Osteoblast (primary cell): ENCODE data around the gene ALAS1. TPM values are rescaled to one million over a fixed set of nuclear protein-coding genes. Genes with fewer than 3 reads are reported as not detected.
A peak's percentile ranks its signal among the peaks of the same experiment; 100 is the strongest.

Source experiments
- DNase-seq: peaks from one replicate; pipeline ENCODE4 v3.0.0; 2011; ENCODE audit warnings: low spot score, mixed read lengths; ENCODE audit not compliant: insufficient read length; ENCODE audit errors: missing footprints
- H2AFZ ChIP-seq: 2 replicates; pipeline ENCODE4 v1.6.0; 2011; ENCODE audit warnings: mild to moderate bottlenecking, low read length
- H3K27ac ChIP-seq: 2 replicates; pipeline ENCODE4 v1.5.1; 2011; ENCODE audit warnings: mild to moderate bottlenecking, low read depth, low read length, moderate library complexity
- H3K27me3 ChIP-seq: 2 replicates; pipeline ENCODE4 v1.6.0; 2012; ENCODE audit warnings: mild to moderate bottlenecking, control low read depth, inconsistent platforms, low read length, moderate library complexity; ENCODE audit not compliant: insufficient read depth
- H3K36me3 ChIP-seq: 2 replicates; pipeline ENCODE4 v1.5.1; 2011; ENCODE audit warnings: mild to moderate bottlenecking, low read length, control low read depth, moderate library complexity; ENCODE audit not compliant: insufficient read depth
- H3K4me1 ChIP-seq: 2 replicates; pipeline ENCODE4 v1.5.1; 2011; ENCODE audit warnings: mild to moderate bottlenecking, low read length, control low read depth, moderate library complexity; ENCODE audit not compliant: insufficient read depth
- H3K4me2 ChIP-seq: 2 replicates; pipeline ENCODE4 v1.6.0; 2011; ENCODE audit warnings: mild to moderate bottlenecking, low read length; ENCODE audit not compliant: insufficient read depth
- H3K4me3 ChIP-seq: fragments of 200-600 bp; sonication (generic); 3 replicates; pipeline ENCODE4 v1.5.1; 2012; ENCODE audit warnings: mild to moderate bottlenecking, low read length, inconsistent platforms; ENCODE audit not compliant: insufficient read depth
- H3K79me2 ChIP-seq: 2 replicates; pipeline ENCODE4 v1.6.0; 2012; ENCODE audit warnings: mild to moderate bottlenecking, low read length, control low read depth, inconsistent platforms; ENCODE audit not compliant: insufficient read depth
- H3K9me3 ChIP-seq: 2 replicates; pipeline ENCODE4 v1.5.1; 2011; ENCODE audit warnings: low read depth, low read length, control low read depth
- H4K20me1 ChIP-seq: 2 replicates; pipeline ENCODE4 v1.6.0; 2012; ENCODE audit warnings: mild to moderate bottlenecking, low read length, control low read depth; ENCODE audit not compliant: insufficient read depth
- CTCF ChIP-seq: IDR thresholded peaks from 2 replicates; pipeline ENCODE4 v1.5.1; 2011; ENCODE audit warnings: mild to moderate bottlenecking, low read depth, low read length, moderate library complexity; ENCODE audit errors: extremely low read depth
- total RNA-seq: library from RNA; depleted of rRNA; stranded (reverse); fragments of >200 nt; gene quantifications from 2 replicates; pipeline ENCODE4 v1.2.3, GENCODE V29; 2012

Gene ALAS1
- total RNA-seq, 1 donor = 39.1 TPM

GRCh38 chr3:52213005-52213404 is 15.0 kb downstream of the ALAS1 start:
- H3K4me3 ChIP-seq = no peak overlapping the region
- peak; percentile 27 for DNase-seq
- H3K9me3 ChIP-seq = no peaks in the 10 kb centered on the region
- no peak overlapping the region for H3K27ac ChIP-seq
- H4K20me1 ChIP-seq = peaks cover 3% of the 10 kb centered on the region
- H3K36me3 ChIP-seq = peaks cover 73% of the 10 kb centered on the region
- H3K27me3 ChIP-seq = no peaks in the 10 kb centered on the region
- no peak overlapping the region for H3K4me2 ChIP-seq
- peaks cover 9% of the 10 kb centered on the region for H3K4me1 ChIP-seq
- no peak overlapping the region for H2AFZ ChIP-seq
- TF ChIP-seq CTCF = no peak
- H3K79me2 ChIP-seq = no peaks in the 10 kb centered on the region

- H4K20me1 ChIP-seq = peaks cover 3% of the 10 kb centered on the region
- H3K27ac ChIP-seq = no peak overlapping the region
- no peak for TF ChIP-seq CTCF
- peaks cover 64% of the 10 kb centered on the region for H3K36me3 ChIP-seq
- no peak for DNase-seq
- H3K4me2 ChIP-seq = no peak overlapping the region
- H3K79me2 ChIP-seq = no peaks in the 10 kb centered on the region
- no peaks in the 10 kb centered on the region for H3K27me3 ChIP-seq
- H3K4me1 ChIP-seq = peaks cover 9% of the 10 kb centered on the region
- no peak overlapping the region for H3K4me3 ChIP-seq
- H2AFZ ChIP-seq = no peak overlapping the region
- no peaks in the 10 kb centered on the region for H3K9me3 ChIP-seq
These were observed 15.9 kb downstream of the ALAS1 start for GRCh38 chr3:52213901-52214300.

- H3K27ac ChIP-seq = no peak overlapping the region
- no peak for DNase-seq
- H4K20me1 ChIP-seq = peaks cover 3% of the 10 kb centered on the region
- H3K27me3 ChIP-seq = no peaks in the 10 kb centered on the region
- H3K9me3 ChIP-seq = no peaks in the 10 kb centered on the region
- H2AFZ ChIP-seq = no peak overlapping the region
- no peak overlapping the region for H3K4me2 ChIP-seq
- TF ChIP-seq CTCF = no peak
- H3K4me1 ChIP-seq = peaks cover 9% of the 10 kb centered on the region
- peaks cover 52% of the 10 kb centered on the region for H3K36me3 ChIP-seq
- no peaks in the 10 kb centered on the region for H3K79me2 ChIP-seq
- no peak overlapping the region for H3K4me3 ChIP-seq
These were observed 17.4 kb downstream of the ALAS1 start for GRCh38 chr3:52215351-52215750.

GRCh38 chr3:52216585-52217408 is 18.8 kb downstream of the ALAS1 start:
- no peak overlapping the region for H2AFZ ChIP-seq
- H3K27ac ChIP-seq = no peak overlapping the region
- no peaks in the 10 kb centered on the region for H3K27me3 ChIP-seq
- peaks cover 3% of the 10 kb centered on the region for H4K20me1 ChIP-seq
- no peaks in the 10 kb centered on the region for H3K9me3 ChIP-seq
- no peak overlapping the region for H3K4me3 ChIP-seq
- no peaks in the 10 kb centered on the region for H3K79me2 ChIP-seq
- peak overlapping the region; percentile 37 for H3K4me2 ChIP-seq
- DNase-seq = peak; percentile 93
- peaks cover 9% of the 10 kb centered on the region for H3K4me1 ChIP-seq
- TF ChIP-seq CTCF = no peak
- H3K36me3 ChIP-seq = peaks cover 38% of the 10 kb centered on the region
